Caco-2 (cell line): ENCODE data around the gene ESYT1. TPM values are rescaled to one million over a fixed set of nuclear protein-coding genes. Genes with fewer than 3 reads are reported as not detected.

Source experiments
- BruUV-seq: library from RNA; stranded (reverse); fragments of 400-500 nt; replicated peaks from 2 replicates; lab custom pipeline; 2021; lab: Mats Ljungman, UMichigan
- CTCF ChIA-PET: fragments of 300-600 bp; sonication (Branson Sonifier 250); formaldehyde crosslinking; loops from one replicate; lab custom pipeline; 2022; ENCODE audit warnings: antibody characterized with exemption; lab: Charles Lee
- POLR2A ChIA-PET: fragments of 300-600 bp; sonication (Branson Sonifier 250); formaldehyde crosslinking; loops from one replicate; lab custom pipeline; 2022; ENCODE audit warnings: antibody characterized with exemption; lab: Charles Lee
- DNase-seq, 2 experiments: peaks; one replicate each; pipeline versions ENCODE4 v3.0.0 to v3.0.0-alpha.2; 2020 to 2022
- H3K27me3 ChIP-seq: replicated peaks from 2 replicates; pipeline ENCODE4 v1.6.0; 2011; ENCODE audit warnings: low read length; ENCODE audit not compliant: control insufficient read depth, insufficient read depth
- H3K36me3 ChIP-seq: 2 replicates; pipeline ENCODE4 v1.5.1; 2011; ENCODE audit warnings: low read length; ENCODE audit not compliant: control insufficient read depth, insufficient read depth
- H3K4me1 ChIP-seq: fragments of 250-450 bp; sonication (Bioruptor Pico); 2 replicates; pipeline ENCODE4 v1.5.1; 2020; ENCODE audit warnings: mild to moderate bottlenecking
- H3K4me3 ChIP-seq: 2 replicates; pipeline ENCODE4 v1.5.1; 2011; ENCODE audit warnings: low read depth, mild to moderate bottlenecking, control low read depth, low read length
- H3K9me3 ChIP-seq: fragments of 250-450 bp; sonication (Bioruptor Pico); 2 replicates; pipeline ENCODE4 v1.5.1; 2020; ENCODE audit warnings: mild to moderate bottlenecking, moderate library complexity
- H3K27ac Mint-ChIP-seq: one replicate; pipeline ENCODE4 v1.8.0; 2022; ENCODE audit warnings: mixed read lengths; ENCODE audit not compliant: unreplicated experiment
- H3K27me3 Mint-ChIP-seq: one replicate; pipeline ENCODE4 v1.8.0; 2022; ENCODE audit warnings: mixed read lengths; ENCODE audit not compliant: insufficient read depth, unreplicated experiment
- H3K36me3 Mint-ChIP-seq: one replicate; pipeline ENCODE4 v1.8.0; 2022; ENCODE audit warnings: mild to moderate bottlenecking, mixed read lengths; ENCODE audit not compliant: insufficient read depth, unreplicated experiment
- H3K4me1 Mint-ChIP-seq: one replicate; pipeline ENCODE4 v1.8.0; 2022; ENCODE audit warnings: low read depth, mixed read lengths; ENCODE audit not compliant: unreplicated experiment
- H3K4me3 Mint-ChIP-seq: one replicate; pipeline ENCODE4 v1.8.0; 2022; ENCODE audit warnings: mild to moderate bottlenecking, moderate library complexity, mixed read lengths; ENCODE audit not compliant: unreplicated experiment
- H3K9me3 Mint-ChIP-seq: one replicate; pipeline ENCODE4 v1.8.0; 2022; ENCODE audit warnings: mixed read lengths; ENCODE audit not compliant: unreplicated experiment
- CTCF ChIP-seq, 2 experiments: fragments of 200-600 bp in 1 of 2; IDR thresholded peaks; 1 replicate in 1 of 2; 2 replicates in 1 of 2; pipeline versions ENCODE4 v1.5.1 to v1.8.0; 2011 to 2022; ENCODE audit warnings: antibody characterized with exemption in 1 of 2, control low read depth in 1 of 2, inconsistent platforms in 1 of 2, low read depth in 1 of 2, low read length in 1 of 2, mild to moderate bottlenecking in 1 of 2, moderate library complexity in 1 of 2; ENCODE audit not compliant: insufficient read depth in 1 of 2, severe bottlenecking in 1 of 2, unreplicated experiment in 1 of 2
- intact Hi-C: fragments of 100-400 bp; cut with micrococcal nuclease; formaldehyde crosslinking; loops from one replicate; pipeline ENCODE4 v1.10.0; 2022; ENCODE audit not compliant: unreplicated experiment
- total RNA-seq: library from RNA; stranded (reverse); gene quantifications from 2 replicates; pipeline ENCODE4 v1.2.3, GENCODE V29; 2022

ESYT1 gene
- total RNA-seq, 1 experiment from 2014 or later, result 79.0 TPM

DNA sequence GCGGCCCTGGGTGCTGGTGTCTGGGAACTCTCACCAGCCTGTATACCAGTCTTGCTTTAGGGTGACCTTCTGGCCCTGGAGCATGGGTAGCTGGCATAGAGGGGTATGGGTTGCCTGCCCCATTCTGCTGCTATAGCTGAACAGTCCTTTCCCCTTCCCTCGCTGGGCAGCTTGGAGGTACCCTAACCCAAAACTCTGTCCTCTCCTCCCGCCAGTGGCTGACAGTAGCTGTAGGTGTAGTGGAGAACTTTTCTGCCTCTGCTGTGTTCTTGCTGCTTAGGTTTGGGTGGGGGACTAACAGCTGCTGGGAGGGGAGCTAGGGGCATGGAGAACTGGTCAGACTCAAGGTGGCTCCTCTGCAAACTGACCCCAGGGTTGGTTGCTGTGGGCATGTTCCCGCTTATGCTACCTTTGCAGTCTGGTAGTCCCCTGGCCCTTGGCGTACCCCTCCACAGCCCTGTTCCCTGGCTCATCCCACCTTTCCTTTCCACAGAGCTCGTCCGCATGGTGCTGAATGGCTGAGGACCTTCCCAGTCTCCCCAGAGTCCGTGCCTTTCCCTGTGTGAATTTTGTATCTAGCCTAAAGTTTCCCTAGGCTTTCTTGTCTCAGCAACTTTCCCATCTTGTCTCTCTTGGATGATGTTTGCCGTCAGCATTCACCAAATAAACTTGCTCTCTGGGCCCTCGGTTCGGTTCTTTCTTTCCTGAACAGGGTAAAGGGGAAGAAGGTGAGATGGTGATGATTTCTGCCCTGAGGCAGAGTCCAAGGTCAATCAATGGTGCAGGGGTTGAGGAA lies 33.0 kb downstream of the ESYT1 start:
- Histone ChIP-seq H3K27me3 (no peaks in the 10 kb centered on the region), H3K4me1 (peaks cover 14% of the 10 kb centered on the region), H3K36me3 (no peaks in the 10 kb centered on the region; the same call in none of the 2 replicates), H3K4me3 (no peak overlapping the region), H3K9me3 (no peaks in the 10 kb centered on the region)
- H3K4me1 Mint-ChIP-seq, result peaks cover 20% of the 10 kb centered on the region
- no peak for DNase-seq
- H3K27ac Mint-ChIP-seq, result peak overlapping the region; percentile 88
- POLR2A ChIA-PET, result interaction anchor here (1.1 to 1.5 kb wide), 3 partner anchors 11 to 61 kb away, joined by 3 to 4 read pairs (median 4); partner anchors contain the start of genes ESYT1 and RNF41
- peaks cover 92% of the 10 kb centered on the region for H3K36me3 Mint-ChIP-seq
- no peak for TF ChIP-seq CTCF (IDR thresholded peaks at IDR 0.05; ENCODE audit: insufficient read depth in 1 of 2, low read depth in 1 of 2, low read length in 1 of 2, severe bottlenecking in 1 of 2, unreplicated experiment in 1 of 2)
- H3K27me3 Mint-ChIP-seq, result no peaks in the 10 kb centered on the region
- CTCF ChIA-PET, result interaction anchor here (1.7 kb wide), 1 partner anchor 43 kb away, joined by 6 read pairs; the partner anchor contains the start of gene ZC3H10
- intact Hi-C loops, result no loop called here
- no peaks in the 10 kb centered on the region for H3K9me3 Mint-ChIP-seq
- BruUV-seq, result no TSS peak
- H3K4me3 Mint-ChIP-seq, result peak overlapping the region; percentile 79

GRCh38 chr12:56161690-56162351 lies 33.8 kb downstream of the ESYT1 start:
- intact Hi-C loops, result no loop called here
- ChIA-PET CTCF (interaction anchor here (1.3 to 1.7 kb wide), 3 partner anchors 10 to 43 kb away, joined by 4 to 6 read pairs (median 5); partner anchors contain the start of genes ESYT1, MYL6B and ZC3H10), POLR2A (interaction anchor here (1.1 to 1.5 kb wide), 5 partner anchors 10 to 60 kb away, joined by 3 to 8 read pairs (median 4); partner anchors contain the start of genes ESYT1, MYL6B and RNF41)
- no peak for DNase-seq
- Mint-ChIP-seq H3K4me1 (peaks cover 20% of the 10 kb centered on the region), H3K36me3 (peaks cover 99% of the 10 kb centered on the region), H3K4me3 (peak overlapping the region; percentile 79), H3K27ac (peak overlapping the region; percentile 65), H3K27me3 (no peaks in the 10 kb centered on the region), H3K9me3 (no peaks in the 10 kb centered on the region)
- Histone ChIP-seq H3K4me1 (peaks cover 14% of the 10 kb centered on the region), H3K4me3 (no peak overlapping the region), H3K27me3 (no peaks in the 10 kb centered on the region), H3K9me3 (no peaks in the 10 kb centered on the region), H3K36me3 (no peaks in the 10 kb centered on the region; the same call in none of the 2 replicates)
- TF ChIP-seq CTCF (IDR thresholded peaks at IDR 0.05; ENCODE audit: insufficient read depth in 1 of 2, low read depth in 1 of 2, low read length in 1 of 2, severe bottlenecking in 1 of 2, unreplicated experiment in 1 of 2), result no peak
- BruUV-seq, result no TSS peak
